BE2C (cell line): ENCODE results near the gene ATF2.

Experiments used
- DNase-seq: peaks from one replicate; pipeline ENCODE4 v3.0.0-alpha.2; 2020
- H3K27me3 ChIP-seq: fragments of 250-450 bp; sonication (Bioruptor Pico); 2 replicates; pipeline ENCODE4 v1.5.1; 2020; ENCODE audit warnings: mild to moderate bottlenecking
- H3K36me3 ChIP-seq: fragments of 250-450 bp; sonication (Bioruptor Pico); 2 replicates; pipeline ENCODE4 v1.5.1; 2020; ENCODE audit warnings: mild to moderate bottlenecking
- H3K4me1 ChIP-seq: fragments of 250-450 bp; sonication (Bioruptor Pico); 2 replicates; pipeline ENCODE4 v1.5.1; 2020
- H3K4me3 ChIP-seq: 2 replicates; pipeline ENCODE4 v1.5.1; 2011; ENCODE audit warnings: low read depth, low read length
- H3K9me3 ChIP-seq: fragments of 250-450 bp; sonication (Bioruptor Pico); 2 replicates; pipeline ENCODE4 v1.5.1; 2020
- TF ChIP-seq, protein P1 (sequence below): IDR thresholded peaks from 2 replicates; pipeline ENCODE4 v1.5.1; 2012; ENCODE audit warnings: mild to moderate bottlenecking, low read depth, low read length

ATF2 gene

DNA sequence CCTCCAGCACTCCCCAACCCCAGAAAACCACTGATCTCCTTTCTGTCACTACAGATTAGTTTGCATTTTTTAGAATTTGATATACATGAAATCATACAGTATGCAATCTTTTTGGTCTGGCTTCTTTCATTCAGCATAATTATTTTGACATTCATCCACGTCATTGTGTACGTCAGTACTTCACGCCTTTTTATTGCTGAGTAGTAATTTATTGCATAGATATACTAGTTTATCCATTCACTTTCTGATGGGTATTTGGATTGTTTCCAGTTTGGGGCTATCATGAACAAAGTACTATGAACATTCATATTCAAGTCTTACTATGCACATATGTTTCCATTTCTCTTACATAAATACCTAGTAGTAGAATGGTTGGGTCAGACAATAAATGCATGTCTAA lies 142.8 kb downstream of the ATF2 start:
- H3K36me3 ChIP-seq: no peaks in the 10 kb centered on the region
- no peaks in the 10 kb centered on the region for H3K9me3 ChIP-seq
- TF ChIP-seq, protein P1, sequence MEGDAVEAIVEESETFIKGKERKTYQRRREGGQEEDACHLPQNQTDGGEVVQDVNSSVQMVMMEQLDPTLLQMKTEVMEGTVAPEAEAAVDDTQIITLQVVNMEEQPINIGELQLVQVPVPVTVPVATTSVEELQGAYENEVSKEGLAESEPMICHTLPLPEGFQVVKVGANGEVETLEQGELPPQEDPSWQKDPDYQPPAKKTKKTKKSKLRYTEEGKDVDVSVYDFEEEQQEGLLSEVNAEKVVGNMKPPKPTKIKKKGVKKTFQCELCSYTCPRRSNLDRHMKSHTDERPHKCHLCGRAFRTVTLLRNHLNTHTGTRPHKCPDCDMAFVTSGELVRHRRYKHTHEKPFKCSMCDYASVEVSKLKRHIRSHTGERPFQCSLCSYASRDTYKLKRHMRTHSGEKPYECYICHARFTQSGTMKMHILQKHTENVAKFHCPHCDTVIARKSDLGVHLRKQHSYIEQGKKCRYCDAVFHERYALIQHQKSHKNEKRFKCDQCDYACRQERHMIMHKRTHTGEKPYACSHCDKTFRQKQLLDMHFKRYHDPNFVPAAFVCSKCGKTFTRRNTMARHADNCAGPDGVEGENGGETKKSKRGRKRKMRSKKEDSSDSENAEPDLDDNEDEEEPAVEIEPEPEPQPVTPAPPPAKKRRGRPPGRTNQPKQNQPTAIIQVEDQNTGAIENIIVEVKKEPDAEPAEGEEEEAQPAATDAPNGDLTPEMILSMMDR: no peak
- no peaks in the 10 kb centered on the region for H3K27me3 ChIP-seq
- no peaks in the 10 kb centered on the region for H3K4me1 ChIP-seq
- no peak overlapping the region for H3K4me3 ChIP-seq
- DNase-seq: no peak

DNA sequence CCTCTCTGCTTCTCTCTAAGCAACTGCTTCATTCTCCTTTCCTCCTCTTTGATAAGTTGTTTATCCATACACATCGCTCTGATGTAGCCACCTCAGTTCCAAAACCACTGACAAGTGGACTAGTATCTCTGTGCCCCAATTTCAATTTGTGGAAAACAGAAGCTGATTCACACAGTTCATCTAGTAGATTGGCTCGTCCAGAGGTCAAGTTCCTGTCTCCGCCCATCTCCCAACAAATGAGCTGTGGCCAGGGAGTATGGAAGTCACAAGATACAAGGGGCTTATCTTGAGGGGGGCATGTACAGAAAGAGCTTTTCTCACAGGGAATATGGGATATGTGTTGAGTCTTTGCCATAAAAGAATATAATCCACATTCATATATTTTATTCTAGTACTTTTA lies 145.1 kb downstream of the ATF2 start:
- TF ChIP-seq, protein P1: no peak
- H3K9me3 ChIP-seq: no peaks in the 10 kb centered on the region
- H3K27me3 ChIP-seq: no peaks in the 10 kb centered on the region
- no peaks in the 10 kb centered on the region for H3K36me3 ChIP-seq
- no peak for DNase-seq
- no peak overlapping the region for H3K4me3 ChIP-seq
- H3K4me1 ChIP-seq: no peaks in the 10 kb centered on the region
